ENCODE results near the gene ASAH2.

The ASAH2 gene

GRCh38 chr10:50219200-50219599 lies 32.1 kb downstream of the ASAH2 start:
- H3K4me2 ChIP-seq (ENCODE audit: low read depth, low read length) = no peak overlapping the region
- H3K27me3 ChIP-seq (replicated peaks; ENCODE audit: insufficient read depth, low read length) = no peaks in the 10 kb centered on the region
- H3K9me2 ChIP-seq (replicated peaks; ENCODE audit: insufficient read depth, low read length) = no peaks in the 10 kb centered on the region
- no peak overlapping the region for H3K4me3 ChIP-seq (ENCODE audit: low read length)
- no peak for DNase-seq
- no peaks in the 10 kb centered on the region for H3K9me3 ChIP-seq (replicated peaks; ENCODE audit: insufficient read depth, low read length)
- no peaks in the 10 kb centered on the region for H3F3A ChIP-seq (ENCODE audit: insufficient read depth, low read length)
- no peak for TF ChIP-seq EZH2 (optimal IDR thresholded peaks at IDR 0.05; ENCODE audit: low read depth, low read length)
- TF ChIP-seq EZH2phosphoT487 (IDR thresholded peaks at IDR 0.05; ENCODE audit: low read length) = no peak
- no peak for TF ChIP-seq CTCF (IDR thresholded peaks at IDR 0.05; ENCODE audit: low read length)
- no peaks in the 10 kb centered on the region for H4K20me1 ChIP-seq (ENCODE audit: insufficient read depth, low read length)
- H3K9ac ChIP-seq (ENCODE audit: low read length) = no peak overlapping the region
- H3K79me2 ChIP-seq (ENCODE audit: low read length) = no peaks in the 10 kb centered on the region
- H3K4me1 ChIP-seq (ENCODE audit: low read length) = no peaks in the 10 kb centered on the region
- no peaks in the 10 kb centered on the region for H3K36me3 ChIP-seq (replicated peaks; ENCODE audit: insufficient read depth, low read length)
- H3K27ac ChIP-seq (ENCODE audit: low read length) = no peak overlapping the region
- no peak overlapping the region for H2AFZ ChIP-seq (ENCODE audit: low read length)

GRCh38 chr10:50216894-50217293 lies 34.4 kb downstream of the ASAH2 start:
- H3K4me2 ChIP-seq (ENCODE audit: low read depth, low read length) = no peak overlapping the region
- no peak overlapping the region for H3K9ac ChIP-seq (ENCODE audit: low read length)
- no peak overlapping the region for H2AFZ ChIP-seq (ENCODE audit: low read length)
- no peaks in the 10 kb centered on the region for H3K36me3 ChIP-seq (replicated peaks; ENCODE audit: insufficient read depth, low read length)
- no peaks in the 10 kb centered on the region for H3F3A ChIP-seq (ENCODE audit: insufficient read depth, low read length)
- no peak overlapping the region for H3K27ac ChIP-seq (ENCODE audit: low read length)
- H3K9me2 ChIP-seq (replicated peaks; ENCODE audit: insufficient read depth, low read length) = no peaks in the 10 kb centered on the region
- no peak for DNase-seq
- H3K27me3 ChIP-seq (replicated peaks; ENCODE audit: insufficient read depth, low read length) = no peaks in the 10 kb centered on the region
- H3K9me3 ChIP-seq (replicated peaks; ENCODE audit: insufficient read depth, low read length) = no peaks in the 10 kb centered on the region
- no peak overlapping the region for H3K4me3 ChIP-seq (ENCODE audit: low read length)
- TF ChIP-seq EZH2phosphoT487 (IDR thresholded peaks at IDR 0.05; ENCODE audit: low read length) (no peak), EZH2 (optimal IDR thresholded peaks at IDR 0.05; ENCODE audit: low read depth, low read length) (no peak), CTCF (IDR thresholded peaks at IDR 0.05; ENCODE audit: low read length) (no peak)
- H3K4me1 ChIP-seq (ENCODE audit: low read length) = no peaks in the 10 kb centered on the region
- H4K20me1 ChIP-seq (ENCODE audit: insufficient read depth, low read length) = no peaks in the 10 kb centered on the region
- no peaks in the 10 kb centered on the region for H3K79me2 ChIP-seq (ENCODE audit: low read length)

GRCh38 chr10:50216418-50216817 lies 34.9 kb downstream of the ASAH2 start:
- no peak overlapping the region for H2AFZ ChIP-seq (ENCODE audit: low read length)
- no peak overlapping the region for H3K27ac ChIP-seq (ENCODE audit: low read length)

More at GRCh38 chr10:50216418-50216817, 34.9 kb downstream of the ASAH2 start:
- no peaks in the 10 kb centered on the region for H3K27me3 ChIP-seq (replicated peaks; ENCODE audit: insufficient read depth, low read length)
- DNase-seq = no peak
- H3K9ac ChIP-seq (ENCODE audit: low read length) = no peak overlapping the region
- H3K4me1 ChIP-seq (ENCODE audit: low read length) = no peaks in the 10 kb centered on the region
- no peaks in the 10 kb centered on the region for H4K20me1 ChIP-seq (ENCODE audit: insufficient read depth, low read length)
- no peak overlapping the region for H3K4me3 ChIP-seq (ENCODE audit: low read length)
- H3F3A ChIP-seq (ENCODE audit: insufficient read depth, low read length) = no peaks in the 10 kb centered on the region
- no peaks in the 10 kb centered on the region for H3K79me2 ChIP-seq (ENCODE audit: low read length)
- H3K4me2 ChIP-seq (ENCODE audit: low read depth, low read length) = no peak overlapping the region
- H3K9me2 ChIP-seq (replicated peaks; ENCODE audit: insufficient read depth, low read length) = no peaks in the 10 kb centered on the region
- H3K9me3 ChIP-seq (replicated peaks; ENCODE audit: insufficient read depth, low read length) = no peaks in the 10 kb centered on the region
- TF ChIP-seq EZH2 (optimal IDR thresholded peaks at IDR 0.05; ENCODE audit: low read depth, low read length) (no peak), CTCF (IDR thresholded peaks at IDR 0.05; ENCODE audit: low read length) (no peak), EZH2phosphoT487 (IDR thresholded peaks at IDR 0.05; ENCODE audit: low read length) (no peak)
- H3K36me3 ChIP-seq (replicated peaks; ENCODE audit: insufficient read depth, low read length) = no peaks in the 10 kb centered on the region

Measured in MM.1S (cell line).